SU-DHL-6 (cell line): ENCODE data around the gene TRDN.

Experiments used
- H2AFZ ChIP-seq: fragments of 200-600 bp; sonication (generic); 2 replicates; pipeline ENCODE4 v1.6.1; 2014; ENCODE audit warnings: low read depth, mild to moderate bottlenecking, moderate library complexity, mixed read lengths, antibody characterized with exemption, low read length; ENCODE audit not compliant: severe bottlenecking
- H3F3A ChIP-seq: fragments of 200-600 bp; shearing (Covaris generic); 2 replicates; pipeline ENCODE4 v1.6.0; 2016; ENCODE audit warnings: antibody characterized with exemption, mild to moderate bottlenecking; ENCODE audit not compliant: insufficient read depth
- H3K27ac ChIP-seq: fragments of 200-600 bp; sonication (generic); 2 replicates; pipeline ENCODE4 v1.5.1; 2016; ENCODE audit warnings: low read depth, mild to moderate bottlenecking, low read length, moderate library complexity, mixed read lengths
- H3K27me3 ChIP-seq: fragments of 200-600 bp; sonication (generic), shearing (Covaris generic); 2 replicates; pipeline ENCODE4 v1.6.0; 2014; ENCODE audit warnings: mild to moderate bottlenecking, low read length
- H3K36me3 ChIP-seq: fragments of 200-600 bp; sonication (generic); 2 replicates; pipeline ENCODE4 v1.6.1; 2014; ENCODE audit warnings: mild to moderate bottlenecking, low read length, mixed read lengths
- H3K4me2 ChIP-seq: fragments of 300-600, 200-600 bp; shearing (Covaris generic), sonication (generic); 2 replicates; pipeline ENCODE4 v1.6.0; 2014; ENCODE audit warnings: low read length, low read depth, mild to moderate bottlenecking; ENCODE audit not compliant: poor library complexity, severe bottlenecking
- H3K4me3 ChIP-seq: fragments of 200-600 bp; sonication (generic); 2 replicates; pipeline ENCODE4 v1.5.1; 2014; ENCODE audit warnings: antibody characterized with exemption, low read length, mild to moderate bottlenecking, mixed read lengths; ENCODE audit not compliant: insufficient read depth, poor library complexity, severe bottlenecking
- H3K79me2 ChIP-seq: fragments of 200-600 bp; sonication (generic); 2 replicates; pipeline ENCODE4 v1.6.1; 2014; ENCODE audit warnings: mild to moderate bottlenecking, low read length, moderate library complexity; ENCODE audit not compliant: insufficient read depth
- H3K9ac ChIP-seq: fragments of 200-600 bp; sonication (generic); 2 replicates; pipeline ENCODE4 v1.7.0; 2014; ENCODE audit warnings: mild to moderate bottlenecking, low read length
- H3K9me2 ChIP-seq: fragments of 200-600 bp; sonication (generic); replicated peaks from 2 replicates; pipeline ENCODE4 v1.6.1; 2014; ENCODE audit warnings: low read length; ENCODE audit not compliant: insufficient read depth
- H3K9me3 ChIP-seq: fragments of 200-600 bp; sonication (generic); 2 replicates; pipeline ENCODE4 v1.6.1; 2014; ENCODE audit warnings: low read length, mixed read lengths; ENCODE audit not compliant: insufficient read depth
- H4K20me1 ChIP-seq: fragments of 200-600 bp; sonication (generic); 2 replicates; pipeline ENCODE4 v1.6.1; 2014; ENCODE audit warnings: low read depth, mild to moderate bottlenecking, antibody characterized with exemption, low read length, moderate library complexity, mixed read lengths
- EZH2phosphoT487 ChIP-seq: fragments of 200-600 bp; sonication (generic), shearing (Covaris generic); conservative IDR thresholded peaks from 2 replicates; pipeline ENCODE4 v1.6.1; 2018; ENCODE audit warnings: mild to moderate bottlenecking, antibody characterized with exemption, low read length, moderate library complexity, mixed read lengths
- TF ChIP-seq, protein P1 (sequence below): fragments of 200-600 bp; sonication (generic); IDR thresholded peaks from one replicate; pipeline ENCODE4 v1.5.1; 2017; ENCODE audit warnings: antibody characterized with exemption, mild to moderate bottlenecking, low read length, moderate library complexity; ENCODE audit not compliant: insufficient read depth, poor library complexity, severe bottlenecking

TRDN gene

DNA sequence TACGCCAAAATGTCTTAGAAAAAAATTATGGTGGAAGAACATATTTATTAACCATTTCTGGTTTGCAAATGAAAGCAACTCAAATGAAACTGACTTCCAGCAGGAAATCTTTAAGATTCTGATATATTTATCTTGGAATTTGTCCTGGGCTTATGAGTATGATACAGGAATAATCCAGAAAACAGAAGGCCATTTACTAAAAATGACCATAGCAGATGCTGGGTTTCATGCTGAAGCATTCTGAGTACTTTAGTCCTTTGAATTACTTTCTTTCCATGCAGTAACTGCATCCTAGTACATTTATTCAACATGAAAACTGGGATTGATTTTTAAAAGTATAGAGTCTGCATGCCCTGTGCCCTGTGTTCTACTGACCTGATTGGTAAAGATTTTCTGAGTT, 468.3 kb downstream of the TRDN start:
- Histone ChIP-seq H2AFZ (no peak overlapping the region), H3K9me2 (no peaks in the 10 kb centered on the region), H3K79me2 (no peaks in the 10 kb centered on the region), H3F3A (no peaks in the 10 kb centered on the region), H3K4me2 (no peak overlapping the region), H3K4me3 (no peak overlapping the region), H3K27ac (no peak overlapping the region), H3K27me3 (no peaks in the 10 kb centered on the region), H4K20me1 (no peaks in the 10 kb centered on the region), H3K36me3 (no peaks in the 10 kb centered on the region), H3K9me3 (no peaks in the 10 kb centered on the region), H3K9ac (no peak overlapping the region)
- no peak for TF ChIP-seq EZH2phosphoT487
- TF ChIP-seq, protein P1, sequence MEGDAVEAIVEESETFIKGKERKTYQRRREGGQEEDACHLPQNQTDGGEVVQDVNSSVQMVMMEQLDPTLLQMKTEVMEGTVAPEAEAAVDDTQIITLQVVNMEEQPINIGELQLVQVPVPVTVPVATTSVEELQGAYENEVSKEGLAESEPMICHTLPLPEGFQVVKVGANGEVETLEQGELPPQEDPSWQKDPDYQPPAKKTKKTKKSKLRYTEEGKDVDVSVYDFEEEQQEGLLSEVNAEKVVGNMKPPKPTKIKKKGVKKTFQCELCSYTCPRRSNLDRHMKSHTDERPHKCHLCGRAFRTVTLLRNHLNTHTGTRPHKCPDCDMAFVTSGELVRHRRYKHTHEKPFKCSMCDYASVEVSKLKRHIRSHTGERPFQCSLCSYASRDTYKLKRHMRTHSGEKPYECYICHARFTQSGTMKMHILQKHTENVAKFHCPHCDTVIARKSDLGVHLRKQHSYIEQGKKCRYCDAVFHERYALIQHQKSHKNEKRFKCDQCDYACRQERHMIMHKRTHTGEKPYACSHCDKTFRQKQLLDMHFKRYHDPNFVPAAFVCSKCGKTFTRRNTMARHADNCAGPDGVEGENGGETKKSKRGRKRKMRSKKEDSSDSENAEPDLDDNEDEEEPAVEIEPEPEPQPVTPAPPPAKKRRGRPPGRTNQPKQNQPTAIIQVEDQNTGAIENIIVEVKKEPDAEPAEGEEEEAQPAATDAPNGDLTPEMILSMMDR: no peak
